ENCODE results near the gene RNF167. TPM values are rescaled to one million over a fixed set of nuclear protein-coding genes. Genes with fewer than 3 reads are reported as not detected.

Gene RNF167
- total and polyA plus RNA-seq, 2 of the 13 experiments (the other 11 are each of a cell fraction or from before 2014, with no cell fraction given), result 44.1 to 45.4 TPM

- TF ChIP-seq, protein P1, sequence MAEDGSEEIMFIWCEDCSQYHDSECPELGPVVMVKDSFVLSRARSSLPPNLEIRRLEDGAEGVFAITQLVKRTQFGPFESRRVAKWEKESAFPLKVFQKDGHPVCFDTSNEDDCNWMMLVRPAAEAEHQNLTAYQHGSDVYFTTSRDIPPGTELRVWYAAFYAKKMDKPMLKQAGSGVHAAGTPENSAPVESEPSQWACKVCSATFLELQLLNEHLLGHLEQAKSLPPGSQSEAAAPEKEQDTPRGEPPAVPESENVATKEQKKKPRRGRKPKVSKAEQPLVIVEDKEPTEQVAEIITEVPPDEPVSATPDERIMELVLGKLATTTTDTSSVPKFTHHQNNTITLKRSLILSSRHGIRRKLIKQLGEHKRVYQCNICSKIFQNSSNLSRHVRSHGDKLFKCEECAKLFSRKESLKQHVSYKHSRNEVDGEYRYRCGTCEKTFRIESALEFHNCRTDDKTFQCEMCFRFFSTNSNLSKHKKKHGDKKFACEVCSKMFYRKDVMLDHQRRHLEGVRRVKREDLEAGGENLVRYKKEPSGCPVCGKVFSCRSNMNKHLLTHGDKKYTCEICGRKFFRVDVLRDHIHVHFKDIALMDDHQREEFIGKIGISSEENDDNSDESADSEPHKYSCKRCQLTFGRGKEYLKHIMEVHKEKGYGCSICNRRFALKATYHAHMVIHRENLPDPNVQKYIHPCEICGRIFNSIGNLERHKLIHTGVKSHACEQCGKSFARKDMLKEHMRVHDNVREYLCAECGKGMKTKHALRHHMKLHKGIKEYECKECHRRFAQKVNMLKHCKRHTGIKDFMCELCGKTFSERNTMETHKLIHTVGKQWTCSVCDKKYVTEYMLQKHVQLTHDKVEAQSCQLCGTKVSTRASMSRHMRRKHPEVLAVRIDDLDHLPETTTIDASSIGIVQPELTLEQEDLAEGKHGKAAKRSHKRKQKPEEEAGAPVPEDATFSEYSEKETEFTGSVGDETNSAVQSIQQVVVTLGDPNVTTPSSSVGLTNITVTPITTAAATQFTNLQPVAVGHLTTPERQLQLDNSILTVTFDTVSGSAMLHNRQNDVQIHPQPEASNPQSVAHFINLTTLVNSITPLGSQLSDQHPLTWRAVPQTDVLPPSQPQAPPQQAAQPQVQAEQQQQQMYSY (CRISPR knock-in tag; IDR thresholded peaks at IDR 0.05), result peak; percentile 35; the same call in 1 of the 2 replicates
- TF ChIP-seq ZNF547 (CRISPR knock-in tag; IDR thresholded peaks at IDR 0.05) (no peak), ZNF670 (CRISPR knock-in tag; IDR thresholded peaks at IDR 0.05; ENCODE audit: borderline replicate concordance) (no peak), ZNF12 (CRISPR knock-in tag; IDR thresholded peaks at IDR 0.05) (0 out of 2 replicates have a peak, but pooled peaks have one; percentile 19), SIX4 (CRISPR knock-in tag; IDR thresholded peaks at IDR 0.05) (no peak), ZNF329 (CRISPR knock-in tag; IDR thresholded peaks at IDR 0.05; ENCODE audit: low read depth) (peak; percentile 72; the same call in 1 of the 2 replicates), RORA (CRISPR knock-in tag; IDR thresholded peaks at IDR 0.05) (no peak), ZMYM3 (CRISPR knock-in tag; IDR thresholded peaks at IDR 0.05) (no peak), YEATS2 (CRISPR knock-in tag; IDR thresholded peaks at IDR 0.05; ENCODE audit: borderline replicate concordance) (no peak), DDIT3 (CRISPR knock-in tag; IDR thresholded peaks at IDR 0.05) (no peak), ZUFSP (CRISPR knock-in tag; IDR thresholded peaks at IDR 0.05; ENCODE audit: borderline replicate concordance) (no peak), HNRNPL (IDR thresholded peaks at IDR 0.05; ENCODE audit: low read depth, low read length) (0 out of 2 replicates have a peak, but pooled peaks have one; percentile 48), CEBPB (IDR thresholded peaks at IDR 0.05; ENCODE audit: borderline replicate concordance, low read depth, low read length) (no peak), FOXA3 (CRISPR knock-in tag; IDR thresholded peaks at IDR 0.05) (no peak), ZNF652 (CRISPR knock-in tag; IDR thresholded peaks at IDR 0.05; ENCODE audit: borderline replicate concordance, low read depth) (no peak), ZNF510 (CRISPR knock-in tag; IDR thresholded peaks at IDR 0.05; ENCODE audit: low read depth) (no peak), SKI (IDR thresholded peaks at IDR 0.05; ENCODE audit: partially characterized antibody) (peak; percentile 84)
- TF ChIP-seq, protein P2, sequence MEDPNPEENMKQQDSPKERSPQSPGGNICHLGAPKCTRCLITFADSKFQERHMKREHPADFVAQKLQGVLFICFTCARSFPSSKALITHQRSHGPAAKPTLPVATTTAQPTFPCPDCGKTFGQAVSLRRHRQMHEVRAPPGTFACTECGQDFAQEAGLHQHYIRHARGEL (CRISPR knock-in tag; IDR thresholded peaks at IDR 0.05), result no peak
- TF ChIP-seq, protein P3, sequence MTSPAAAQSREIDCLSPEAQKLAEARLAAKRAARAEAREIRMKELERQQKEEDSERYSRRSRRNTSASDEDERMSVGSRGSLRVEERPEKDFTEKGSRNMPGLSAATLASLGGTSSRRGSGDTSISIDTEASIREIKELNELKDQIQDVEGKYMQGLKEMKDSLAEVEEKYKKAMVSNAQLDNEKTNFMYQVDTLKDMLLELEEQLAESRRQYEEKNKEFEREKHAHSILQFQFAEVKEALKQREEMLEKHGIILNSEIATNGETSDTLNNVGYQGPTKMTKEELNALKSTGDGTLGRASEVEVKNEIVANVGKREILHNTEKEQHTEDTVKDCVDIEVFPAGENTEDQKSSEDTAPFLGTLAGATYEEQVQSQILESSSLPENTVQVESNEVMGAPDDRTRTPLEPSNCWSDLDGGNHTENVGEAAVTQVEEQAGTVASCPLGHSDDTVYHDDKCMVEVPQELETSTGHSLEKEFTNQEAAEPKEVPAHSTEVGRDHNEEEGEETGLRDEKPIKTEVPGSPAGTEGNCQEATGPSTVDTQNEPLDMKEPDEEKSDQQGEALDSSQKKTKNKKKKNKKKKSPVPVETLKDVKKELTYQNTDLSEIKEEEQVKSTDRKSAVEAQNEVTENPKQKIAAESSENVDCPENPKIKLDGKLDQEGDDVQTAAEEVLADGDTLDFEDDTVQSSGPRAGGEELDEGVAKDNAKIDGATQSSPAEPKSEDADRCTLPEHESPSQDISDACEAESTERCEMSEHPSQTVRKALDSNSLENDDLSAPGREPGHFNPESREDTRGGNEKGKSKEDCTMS (CRISPR knock-in tag; conservative IDR thresholded peaks at IDR 0.05), result no peak
Measured at GRCh38 chr17:4949321-4950074, 9.4 kb downstream of the RNF167 start (continued).

All from HepG2 (cell line).